ENCODE results near the gene TXLNG.

The TXLNG gene

DNA sequence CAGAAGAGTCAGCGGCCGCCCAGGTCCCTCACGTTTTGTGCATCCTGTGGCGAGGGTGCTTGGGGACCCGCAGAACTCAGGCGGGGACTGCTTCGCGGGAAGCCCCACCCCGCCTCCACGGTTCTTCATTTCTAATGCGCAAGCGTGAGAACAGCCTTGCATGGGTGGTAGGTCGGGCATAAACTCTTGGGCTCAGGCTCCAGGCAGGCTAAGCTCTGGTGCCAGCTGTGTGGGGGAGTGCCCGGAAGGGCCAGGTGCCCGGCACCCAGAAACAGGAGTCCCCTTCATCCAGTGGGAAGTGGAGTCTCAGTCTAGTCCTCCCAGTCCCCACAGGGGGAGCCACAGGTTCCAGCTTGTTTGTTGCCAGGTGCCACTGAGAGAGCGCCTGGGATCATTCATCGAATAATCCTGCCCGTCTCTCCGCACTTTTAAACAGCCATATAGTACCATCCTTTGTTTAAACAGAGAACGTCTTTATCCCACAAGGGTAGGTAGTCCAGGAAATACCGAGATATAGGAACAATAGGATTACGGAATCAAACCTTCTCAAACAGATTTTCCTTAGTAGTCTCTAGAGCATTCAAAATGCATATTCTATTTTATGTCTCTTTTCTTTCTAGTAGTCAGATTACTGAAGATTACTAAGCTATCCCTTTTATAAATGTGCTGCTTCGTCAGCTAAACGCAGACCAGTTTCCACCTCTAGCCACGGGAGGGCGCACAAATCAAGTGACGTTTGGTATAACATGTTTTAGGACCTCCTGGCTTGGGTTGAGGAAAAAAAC, 96.6 kb downstream of the TXLNG start:
- H3K4me3 ChIP-seq (ENCODE audit: low read depth in 1 of 2, low read length in 2 of 2): peak overlapping the region; percentile 21 to 56; a peak in 3 of 4 replicates
- peak; percentile 85 for ATAC-seq (ENCODE audit: insufficient read depth, low read depth)
- H3K27me3 ChIP-seq (ENCODE audit: insufficient read depth, low read length, poor library complexity): no peaks in the 10 kb centered on the region
- H3K79me2 ChIP-seq (ENCODE audit: insufficient read depth, low read length): no peaks in the 10 kb centered on the region
- peak overlapping the region; percentile 66 for H2AFZ ChIP-seq (ENCODE audit: low read depth, low read length)
- peaks cover 20% of the 10 kb centered on the region for H3K4me1 ChIP-seq (ENCODE audit: insufficient read depth, low read length)
- H3K27ac ChIP-seq (ENCODE audit: low read length): peak overlapping the region; percentile 67
- no peak for TF ChIP-seq EZH2 (IDR thresholded peaks at IDR 0.05; ENCODE audit: borderline replicate concordance, low read depth, low read length, severe bottlenecking)
- TF ChIP-seq, protein P1, sequence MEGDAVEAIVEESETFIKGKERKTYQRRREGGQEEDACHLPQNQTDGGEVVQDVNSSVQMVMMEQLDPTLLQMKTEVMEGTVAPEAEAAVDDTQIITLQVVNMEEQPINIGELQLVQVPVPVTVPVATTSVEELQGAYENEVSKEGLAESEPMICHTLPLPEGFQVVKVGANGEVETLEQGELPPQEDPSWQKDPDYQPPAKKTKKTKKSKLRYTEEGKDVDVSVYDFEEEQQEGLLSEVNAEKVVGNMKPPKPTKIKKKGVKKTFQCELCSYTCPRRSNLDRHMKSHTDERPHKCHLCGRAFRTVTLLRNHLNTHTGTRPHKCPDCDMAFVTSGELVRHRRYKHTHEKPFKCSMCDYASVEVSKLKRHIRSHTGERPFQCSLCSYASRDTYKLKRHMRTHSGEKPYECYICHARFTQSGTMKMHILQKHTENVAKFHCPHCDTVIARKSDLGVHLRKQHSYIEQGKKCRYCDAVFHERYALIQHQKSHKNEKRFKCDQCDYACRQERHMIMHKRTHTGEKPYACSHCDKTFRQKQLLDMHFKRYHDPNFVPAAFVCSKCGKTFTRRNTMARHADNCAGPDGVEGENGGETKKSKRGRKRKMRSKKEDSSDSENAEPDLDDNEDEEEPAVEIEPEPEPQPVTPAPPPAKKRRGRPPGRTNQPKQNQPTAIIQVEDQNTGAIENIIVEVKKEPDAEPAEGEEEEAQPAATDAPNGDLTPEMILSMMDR (IDR thresholded peaks at IDR 0.05; ENCODE audit: borderline replicate concordance, extremely low read depth, low read length, poor library complexity, severe bottlenecking): peak; percentile 74
- H3K36me3 ChIP-seq (ENCODE audit: insufficient read depth, low read length): no peaks in the 10 kb centered on the region
- DNase-seq: peak; percentile 71
- peak overlapping the region; percentile 74 for H3K4me2 ChIP-seq (ENCODE audit: insufficient read depth, low read length)
- no peaks in the 10 kb centered on the region for H3K9me3 ChIP-seq (ENCODE audit: insufficient read depth, low read length, severe bottlenecking)
- H3K9ac ChIP-seq (ENCODE audit: low read depth, low read length): peak overlapping the region; percentile 53
- no peaks in the 10 kb centered on the region for H4K20me1 ChIP-seq (ENCODE audit: insufficient read depth, low read length)

DNA sequence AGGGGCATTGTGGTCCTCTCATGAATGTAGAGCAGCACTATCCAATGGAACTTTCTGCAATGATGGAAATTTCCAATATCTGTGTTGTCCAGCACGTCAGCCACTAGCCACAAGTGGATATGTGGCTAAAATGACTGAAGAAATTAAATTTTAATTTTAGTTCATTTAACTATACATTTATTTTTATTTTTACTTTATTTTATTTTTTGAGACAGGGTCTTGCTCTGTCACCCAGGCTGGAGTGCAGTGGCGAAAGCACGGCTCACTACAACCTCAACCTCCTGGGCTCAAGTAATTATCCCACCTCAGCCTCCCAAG, 97.2 kb downstream of the TXLNG start:
- Histone ChIP-seq H3K27ac (ENCODE audit: low read length) (no peak overlapping the region), H3K4me3 (ENCODE audit: low read depth in 1 of 2, low read length in 2 of 2) (peak overlapping the region in 1 of 2 experiments; percentile 56; a peak in 1 of 4 replicates), H3K9ac (ENCODE audit: low read depth, low read length) (no peak overlapping the region; the same call in 1 of the 2 replicates), H3K36me3 (ENCODE audit: insufficient read depth, low read length) (no peaks in the 10 kb centered on the region), H3K4me1 (ENCODE audit: insufficient read depth, low read length) (peaks cover 20% of the 10 kb centered on the region), H3K4me2 (ENCODE audit: insufficient read depth, low read length) (peak overlapping the region; percentile 74), H4K20me1 (ENCODE audit: insufficient read depth, low read length) (no peaks in the 10 kb centered on the region), H3K9me3 (ENCODE audit: insufficient read depth, low read length, severe bottlenecking) (no peaks in the 10 kb centered on the region), H3K79me2 (ENCODE audit: insufficient read depth, low read length) (no peaks in the 10 kb centered on the region), H3K27me3 (ENCODE audit: insufficient read depth, low read length, poor library complexity) (no peaks in the 10 kb centered on the region), H2AFZ (ENCODE audit: low read depth, low read length) (peak overlapping the region; percentile 66)
- no peak for TF ChIP-seq EZH2 (IDR thresholded peaks at IDR 0.05; ENCODE audit: borderline replicate concordance, low read depth, low read length, severe bottlenecking)
- TF ChIP-seq, protein P1 (IDR thresholded peaks at IDR 0.05; ENCODE audit: borderline replicate concordance, extremely low read depth, low read length, poor library complexity, severe bottlenecking): no peak
- DNase-seq (no peak), ATAC-seq (ENCODE audit: insufficient read depth, low read depth) (no peak)

DNA sequence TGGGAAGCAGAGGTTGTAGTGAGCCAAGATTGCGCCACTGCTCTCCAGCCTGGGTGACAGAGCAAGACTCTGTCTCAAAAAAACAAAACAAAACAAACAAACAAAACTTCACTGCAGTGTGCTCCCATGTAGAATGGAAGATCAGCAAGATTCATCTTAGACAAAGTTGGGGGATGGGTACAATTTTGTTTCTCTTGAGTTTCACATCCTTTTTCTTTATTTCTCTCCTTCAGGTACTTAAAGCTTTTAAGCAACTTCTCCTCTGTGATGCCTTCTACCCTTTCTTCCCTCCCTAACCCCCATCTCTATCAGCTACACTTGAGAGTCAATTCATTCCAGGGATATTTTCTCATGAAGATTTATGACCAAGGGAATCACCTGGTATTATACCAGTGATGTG, 99.4 kb downstream of the TXLNG start:
- no peak for DNase-seq
- no peak overlapping the region for H3K4me2 ChIP-seq (ENCODE audit: insufficient read depth, low read length)
- H3K79me2 ChIP-seq (ENCODE audit: insufficient read depth, low read length): no peaks in the 10 kb centered on the region
- ATAC-seq (ENCODE audit: insufficient read depth, low read depth): no peak
- no peaks in the 10 kb centered on the region for H3K27me3 ChIP-seq (ENCODE audit: insufficient read depth, low read length, poor library complexity)
- peaks cover 20% of the 10 kb centered on the region for H3K4me1 ChIP-seq (ENCODE audit: insufficient read depth, low read length)
- no peaks in the 10 kb centered on the region for H3K36me3 ChIP-seq (ENCODE audit: insufficient read depth, low read length)
- H3K9ac ChIP-seq (ENCODE audit: low read depth, low read length): no peak overlapping the region
- no peaks in the 10 kb centered on the region for H4K20me1 ChIP-seq (ENCODE audit: insufficient read depth, low read length)
- no peak overlapping the region for H3K27ac ChIP-seq (ENCODE audit: low read length)
- no peak overlapping the region for H3K4me3 ChIP-seq (ENCODE audit: low read depth in 1 of 2, low read length in 2 of 2)
- H2AFZ ChIP-seq (ENCODE audit: low read depth, low read length): no peak overlapping the region
- H3K9me3 ChIP-seq (ENCODE audit: insufficient read depth, low read length, severe bottlenecking): no peaks in the 10 kb centered on the region
- no peak for TF ChIP-seq EZH2 (IDR thresholded peaks at IDR 0.05; ENCODE audit: borderline replicate concordance, low read depth, low read length, severe bottlenecking)
- TF ChIP-seq, protein P1 (IDR thresholded peaks at IDR 0.05; ENCODE audit: borderline replicate concordance, extremely low read depth, low read length, poor library complexity, severe bottlenecking): no peak

Measured in DND-41 (cell line).